HepG2 (cell line): ENCODE measurements around the gene CTIF. TPM values are rescaled to one million over a fixed set of nuclear protein-coding genes. Genes with fewer than 3 reads are reported as not detected.

Experiments used
- ATAC-seq: fragments of 200-7000 bp; cut with Tn5 transposase; 3 replicates; pipeline ENCODE4 v1.9.1; 2020; ENCODE audit warnings: mild to moderate bottlenecking, moderate library complexity
- BruUV-seq: library from RNA; stranded (reverse); fragments of 400-500 nt; replicated peaks from 2 replicates; lab custom pipeline; 2021; lab: Mats Ljungman, UMichigan
- CTCF ChIA-PET: fragments of 300-600 bp; formaldehyde crosslinking; extraction: SDS; loops from one replicate; lab custom pipeline; 2021; ENCODE audit warnings: low total read pairs, inconsistent platforms, low intra/inter-chr PET ratio; lab: Yijun Ruan, JAX
- POLR2A ChIA-PET: fragments of 350-600 bp; sonication (Branson Sonifier 250); formaldehyde crosslinking; loops from one replicate; lab custom pipeline; 2020; ENCODE audit warnings: antibody characterized with exemption, inconsistent platforms; lab: Yijun Ruan, JAX
- DNase-seq: peaks from one replicate; pipeline ENCODE4 v3.0.0-alpha.2; 2015; ENCODE audit warnings: low spot score
- FAIRE-seq: peaks from 3 replicates; lab custom pipeline; 2011; peaks lifted over from hg19 to GRCh38; lab: Jason Lieb, UNC
- H2AFZ ChIP-seq: one replicate; pipeline ENCODE4 v1.6.1; 2011; ENCODE audit warnings: low read length, inconsistent platforms
- H3K27ac ChIP-seq: fragments of 300-600 bp; 3 replicates; pipeline ENCODE4 v1.8.0; 2011; ENCODE audit warnings: mixed run types, mild to moderate bottlenecking, mixed read lengths, low read length, inconsistent platforms; ENCODE audit not compliant: insufficient read depth; ENCODE audit errors: extremely low read length
- H3K27me3 ChIP-seq, 2 experiments: fragments of 200-600 bp in 1 of 2; 2 replicates in 1 of 2; 3 replicates in 1 of 2; pipeline versions ENCODE4 v1.6.0 to v1.8.0; 2011; ENCODE audit warnings: low read length in 2 of 2, mild to moderate bottlenecking in 2 of 2, moderate library complexity in 2 of 2, inconsistent platforms in 1 of 2; ENCODE audit not compliant: insufficient read depth in 2 of 2, control insufficient read depth in 1 of 2
- H3K36me3 ChIP-seq, 2 experiments: fragments of 200-600 bp in 1 of 2; replicated peaks in 1 of 2; 2 replicates in 1 of 2; 3 replicates in 1 of 2; pipeline versions ENCODE4 v1.5.1 to v1.8.0; 2011; ENCODE audit warnings: low read length in 2 of 2, inconsistent platforms in 1 of 2; ENCODE audit not compliant: insufficient read depth in 2 of 2, control insufficient read depth in 1 of 2
- H3K4me1 ChIP-seq: 2 replicates; pipeline ENCODE4 v1.5.1; 2012; ENCODE audit warnings: low read length, inconsistent platforms; ENCODE audit not compliant: insufficient read depth
- H3K4me2 ChIP-seq: 2 replicates; pipeline ENCODE4 v1.6.0; 2011; ENCODE audit warnings: low read depth, low read length, inconsistent platforms
- H3K4me3 ChIP-seq, 3 experiments: fragments of 200-600 bp in 1 of 3; sonication (generic), shearing (Covaris generic) in 1 of 3; replicated peaks in 1 of 3; 2 replicates each; pipeline ENCODE4 v1.5.1; 2011 to 2016; ENCODE audit warnings: low read length in 3 of 3, inconsistent platforms in 2 of 3, low read depth in 2 of 3, mild to moderate bottlenecking in 2 of 3, control low read depth in 1 of 3, mixed read lengths in 1 of 3; ENCODE audit not compliant: insufficient read depth in 1 of 3
- H3K79me2 ChIP-seq: one replicate; pipeline ENCODE4 v1.6.1; 2011; ENCODE audit warnings: low read length, inconsistent platforms; ENCODE audit not compliant: insufficient read depth
- H3K9ac ChIP-seq: 2 replicates; pipeline ENCODE4 v1.6.0; 2011; ENCODE audit warnings: mild to moderate bottlenecking, low read depth, low read length, inconsistent platforms; ENCODE audit not compliant: insufficient read depth
- H3K9me3 ChIP-seq: 2 replicates; pipeline ENCODE4 v1.5.1; 2012; ENCODE audit warnings: mild to moderate bottlenecking, low read length
- H4K20me1 ChIP-seq: 2 replicates; pipeline ENCODE4 v1.6.0; 2011; ENCODE audit warnings: inconsistent platforms, mild to moderate bottlenecking, low read length, moderate library complexity; ENCODE audit not compliant: insufficient read depth
- ATF7-NPFF ChIP-seq: sonication (generic); formaldehyde crosslinking; IDR thresholded peaks from 2 replicates; pipeline ENCODE4 v1.8.1; 2023; ENCODE audit warnings: mild to moderate bottlenecking, low read depth, missing genetic modification reagents, moderate library complexity
- FOSL2 ChIP-seq: sonication (generic); formaldehyde crosslinking; IDR thresholded peaks from 2 replicates; pipeline ENCODE4 v1.4.0; 2020; ENCODE audit warnings: missing genetic modification reagents
- HNRNPK ChIP-seq: fragments of 200-400 bp; formaldehyde crosslinking; IDR thresholded peaks from 2 replicates; pipeline ENCODE4 v1.6.1; 2018; ENCODE audit warnings: low read length, low read depth, moderate library complexity, mild to moderate bottlenecking; ENCODE audit not compliant: poor library complexity, severe bottlenecking
- ISX ChIP-seq: sonication (generic); formaldehyde crosslinking; conservative IDR thresholded peaks from 2 replicates; pipeline ENCODE4 v1.5.0; 2020; ENCODE audit warnings: missing genetic modification reagents
- KDM4B ChIP-seq: sonication (generic); formaldehyde crosslinking; IDR thresholded peaks from 2 replicates; pipeline ENCODE4 v1.4.0; 2020; ENCODE audit warnings: missing genetic modification reagents
- PHF21A ChIP-seq: sonication (generic); formaldehyde crosslinking; IDR thresholded peaks from 2 replicates; pipeline ENCODE4 v1.5.0; 2020; ENCODE audit warnings: mild to moderate bottlenecking, missing genetic modification reagents
- TGIF2 ChIP-seq: IDR thresholded peaks from 2 replicates; pipeline ENCODE4 v1.6.1; 2016; ENCODE audit warnings: control low read depth, missing compliant biosample characterization
- TOE1 ChIP-seq: sonication (generic); formaldehyde crosslinking; IDR thresholded peaks from 2 replicates; pipeline ENCODE4 v1.4.0; 2020; ENCODE audit warnings: mild to moderate bottlenecking, missing genetic modification reagents
- U2AF2 ChIP-seq: fragments of 200-400 bp; formaldehyde crosslinking; IDR thresholded peaks from 2 replicates; pipeline ENCODE4 v1.6.1; 2017; ENCODE audit warnings: low read depth, mild to moderate bottlenecking, low read length
- ZFP1 ChIP-seq: IDR thresholded peaks from 2 replicates; pipeline ENCODE4 v1.6.1; 2016
- ZNF225 ChIP-seq: sonication (generic); formaldehyde crosslinking; IDR thresholded peaks from 2 replicates; pipeline ENCODE4 v1.4.0; 2020; ENCODE audit warnings: mild to moderate bottlenecking, missing genetic modification reagents
- ZNF44 ChIP-seq: sonication (generic); formaldehyde crosslinking; IDR thresholded peaks from 2 replicates; pipeline ENCODE4 v1.5.1; 2020; ENCODE audit warnings: mild to moderate bottlenecking, missing genetic modification reagents
- ZNF615 ChIP-seq: sonication (generic); formaldehyde crosslinking; IDR thresholded peaks from 2 replicates; pipeline ENCODE4 v1.5.0; 2020; ENCODE audit warnings: mild to moderate bottlenecking, missing genetic modification reagents, borderline replicate concordance
- WGBS: methylation state at CpG from one replicate; pipeline ENCODE4 v1.1.6; 2017; ENCODE audit warnings: low lambda C conversion rate; 5-methylcytosine and 5-hydroxymethylcytosine counted together
- in situ Hi-C: cut with HindIII; loops from 2 replicates; pipeline ENCODE4 v1.10.0; 2017; ENCODE audit warnings: low pct_unique_long_range_greater_than_20kb; ENCODE audit not compliant: extremely low pct_ligation_motif_present
- intact Hi-C: fragments of 100-400 bp; cut with micrococcal nuclease; formaldehyde crosslinking; loops from one replicate; pipeline ENCODE4 v1.10.0; 2022; ENCODE audit not compliant: unreplicated experiment
- polyA plus RNA-seq, 8 experiments: library from polyadenylated mRNA; depleted of rRNA in 3 of 8; stranded (reverse) in 7 of 8; unstranded in 1 of 8; fragments of >200 nt; fragmentation: Illumina TruSeq in 4 of 8; extraction: Trizol in 4 of 8; gene quantifications; 2 replicates each; pipeline versions ENCODE4 v1.2.1 to v1.2.3, GENCODE V29; 2011 to 2016; ENCODE audit warnings: low read depth in 4 of 8, missing spikeins in 1 of 8, mixed read lengths in 1 of 8; ENCODE audit not compliant: insufficient read depth in 1 of 8
- total RNA-seq, 5 experiments: library from RNA; depleted of rRNA; stranded (reverse); fragments of >200 nt; fragmentation: Illumina TruSeq; extraction: Trizol; gene quantifications; 2 replicates each; pipeline ENCODE4 v1.2.3, GENCODE V29; 2016; ENCODE audit warnings: low read depth in 1 of 5
- TF ChIP-seq, protein P1 (sequence below): sonication (generic); formaldehyde crosslinking; IDR thresholded peaks from one replicate; pipeline ENCODE4 v1.5.1; 2020; ENCODE audit warnings: mild to moderate bottlenecking, missing genetic modification reagents; ENCODE audit errors: not compliant biosample characterization
- TF ChIP-seq, protein P2 (sequence below): sonication (generic); formaldehyde crosslinking; IDR thresholded peaks from 2 replicates; pipeline ENCODE4 v1.5.1; 2020; ENCODE audit warnings: missing genetic modification reagents, mild to moderate bottlenecking, borderline replicate concordance

CTIF gene
- total and polyA plus RNA-seq, 2 of the 13 experiments (the other 11 are each of a cell fraction or from before 2014, with no cell fraction given): 18.2 to 28.0 TPM

DNA sequence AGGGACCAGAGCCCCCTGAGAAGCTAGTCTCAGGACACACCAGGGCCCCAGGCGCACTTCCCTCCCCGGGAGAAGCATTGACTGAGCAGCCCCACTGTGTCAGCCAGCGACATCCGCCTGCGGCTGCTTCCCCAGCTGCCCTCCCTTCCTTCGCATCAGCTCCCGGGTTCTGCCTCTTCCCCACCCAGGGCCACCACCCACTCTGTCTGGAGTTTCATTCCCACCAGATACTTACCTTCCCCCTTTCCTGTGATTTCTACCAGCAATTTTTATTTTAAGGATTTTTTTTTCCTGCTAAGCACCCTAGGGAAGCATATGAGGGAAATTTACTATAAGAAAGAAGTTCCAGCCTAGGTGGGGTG lies 312.7 kb downstream of the CTIF start (continued):
- no peak for TF ChIP-seq FOSL2

DNA sequence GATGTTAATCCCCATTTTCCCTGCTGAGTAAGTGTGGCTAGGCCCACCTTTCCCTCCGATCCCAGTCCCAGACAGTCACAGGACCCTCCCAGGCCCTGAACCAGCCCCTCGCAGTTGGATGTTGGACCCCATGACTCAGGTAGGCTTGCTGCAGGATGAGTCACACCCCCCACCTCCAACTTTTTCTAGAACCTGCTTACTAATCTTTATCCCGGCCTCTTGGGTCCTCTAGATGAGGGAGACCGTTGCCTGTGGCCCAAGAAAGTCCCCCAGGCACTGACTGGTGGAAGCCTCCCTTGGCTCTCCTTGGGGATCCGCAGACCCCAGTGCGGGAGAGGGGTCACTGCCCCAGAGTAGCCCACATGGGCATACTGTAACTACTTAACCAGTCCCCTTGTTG lies 313.5 kb downstream of the CTIF start:
- 94% methylated on average over 6 of the region's 6 CpGs for WGBS
- DNase-seq (no peak), FAIRE-seq (no peak), ATAC-seq (no peak)
- no peaks in the 10 kb centered on the region for H3K4me1 ChIP-seq
- ChIA-PET CTCF (no interaction called here), POLR2A (no interaction called here)
- no peaks in the 10 kb centered on the region for H3K27me3 ChIP-seq
- no peaks in the 10 kb centered on the region for H3K9me3 ChIP-seq
- no peak overlapping the region for H3K27ac ChIP-seq
- H3K9ac ChIP-seq: no peak overlapping the region
- in situ Hi-C loops (no loop called here), intact Hi-C loops (no loop called here)
- peaks cover 4 to 20% of the 10 kb centered on the region in 2 experiments; a peak in 3 of 5 replicates for H3K36me3 ChIP-seq
- H2AFZ ChIP-seq: no peak overlapping the region
- H3K4me2 ChIP-seq: no peak overlapping the region
- no TSS peak for BruUV-seq
- H4K20me1 ChIP-seq: no peaks in the 10 kb centered on the region
- no peak overlapping the region for H3K4me3 ChIP-seq
- H3K79me2 ChIP-seq: no peaks in the 10 kb centered on the region
- TF ChIP-seq ISX (CRISPR knock-in tag): no peak
- TF ChIP-seq ZNF44 (CRISPR knock-in tag): no peak
- no peak for TF ChIP-seq U2AF2
- TF ChIP-seq ATF7-NPFF (CRISPR knock-in tag): no peak
- TF ChIP-seq, protein P1, sequence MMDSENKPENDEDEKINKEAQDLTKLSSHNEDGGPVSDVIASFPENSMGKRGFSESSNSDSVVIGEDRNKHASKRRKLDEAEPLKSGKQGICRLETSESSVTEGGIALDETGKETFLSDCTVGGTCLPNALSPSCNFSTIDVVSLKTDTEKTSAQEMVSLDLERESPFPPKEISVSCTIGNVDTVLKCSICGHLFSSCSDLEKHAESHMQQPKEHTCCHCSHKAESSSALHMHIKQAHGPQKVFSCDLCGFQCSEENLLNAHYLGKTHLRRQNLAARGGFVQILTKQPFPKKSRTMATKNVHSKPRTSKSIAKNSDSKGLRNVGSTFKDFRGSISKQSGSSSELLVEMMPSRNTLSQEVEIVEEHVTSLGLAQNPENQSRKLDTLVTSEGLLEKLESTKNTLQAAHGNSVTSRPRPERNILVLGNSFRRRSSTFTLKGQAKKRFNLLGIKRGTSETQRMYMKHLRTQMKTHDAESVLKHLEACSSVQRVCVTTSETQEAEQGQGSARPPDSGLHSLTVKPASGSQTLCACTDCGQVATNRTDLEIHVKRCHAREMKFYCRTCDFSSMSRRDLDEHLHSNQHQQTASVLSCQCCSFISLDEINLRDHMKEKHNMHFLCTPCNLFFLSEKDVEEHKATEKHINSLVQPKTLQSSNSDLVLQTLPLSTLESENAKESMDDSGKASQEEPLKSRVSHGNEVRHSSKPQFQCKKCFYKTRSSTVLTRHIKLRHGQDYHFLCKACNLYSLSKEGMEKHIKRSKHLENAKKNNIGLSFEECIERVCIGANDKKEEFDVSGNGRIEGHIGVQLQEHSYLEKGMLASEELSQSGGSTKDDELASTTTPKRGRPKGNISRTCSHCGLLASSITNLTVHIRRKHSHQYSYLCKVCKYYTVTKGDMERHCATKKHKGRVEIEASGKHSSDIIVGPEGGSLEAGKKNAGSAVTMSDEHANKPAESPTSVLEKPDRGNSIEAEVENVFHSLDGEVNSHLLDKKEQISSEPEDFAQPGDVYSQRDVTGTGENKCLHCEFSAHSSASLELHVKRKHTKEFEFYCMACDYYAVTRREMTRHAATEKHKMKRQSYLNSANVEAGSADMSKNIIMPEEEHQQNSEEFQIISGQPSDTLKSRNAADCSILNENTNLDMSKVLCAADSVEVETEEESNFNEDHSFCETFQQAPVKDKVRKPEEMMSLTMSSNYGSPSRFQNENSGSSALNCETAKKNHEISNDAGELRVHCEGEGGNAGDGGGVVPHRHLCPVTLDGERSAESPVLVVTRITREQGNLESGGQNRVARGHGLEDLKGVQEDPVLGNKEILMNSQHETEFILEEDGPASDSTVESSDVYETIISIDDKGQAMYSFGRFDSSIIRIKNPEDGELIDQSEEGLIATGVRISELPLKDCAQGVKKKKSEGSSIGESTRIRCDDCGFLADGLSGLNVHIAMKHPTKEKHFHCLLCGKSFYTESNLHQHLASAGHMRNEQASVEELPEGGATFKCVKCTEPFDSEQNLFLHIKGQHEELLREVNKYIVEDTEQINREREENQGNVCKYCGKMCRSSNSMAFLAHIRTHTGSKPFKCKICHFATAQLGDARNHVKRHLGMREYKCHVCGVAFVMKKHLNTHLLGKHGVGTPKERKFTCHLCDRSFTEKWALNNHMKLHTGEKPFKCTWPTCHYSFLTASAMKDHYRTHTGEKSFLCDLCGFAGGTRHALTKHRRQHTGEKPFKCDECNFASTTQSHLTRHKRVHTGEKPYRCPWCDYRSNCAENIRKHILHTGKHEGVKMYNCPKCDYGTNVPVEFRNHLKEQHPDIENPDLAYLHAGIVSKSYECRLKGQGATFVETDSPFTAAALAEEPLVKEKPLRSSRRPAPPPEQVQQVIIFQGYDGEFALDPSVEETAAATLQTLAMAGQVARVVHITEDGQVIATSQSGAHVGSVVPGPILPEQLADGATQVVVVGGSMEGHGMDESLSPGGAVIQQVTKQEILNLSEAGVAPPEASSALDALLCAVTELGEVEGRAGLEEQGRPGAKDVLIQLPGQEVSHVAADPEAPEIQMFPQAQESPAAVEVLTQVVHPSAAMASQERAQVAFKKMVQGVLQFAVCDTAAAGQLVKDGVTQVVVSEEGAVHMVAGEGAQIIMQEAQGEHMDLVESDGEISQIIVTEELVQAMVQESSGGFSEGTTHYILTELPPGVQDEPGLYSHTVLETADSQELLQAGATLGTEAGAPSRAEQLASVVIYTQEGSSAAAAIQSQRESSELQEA (CRISPR knock-in tag): no peak
- no peak for TF ChIP-seq ZNF225 (CRISPR knock-in tag)
- no peak for TF ChIP-seq KDM4B
- TF ChIP-seq, protein P2, sequence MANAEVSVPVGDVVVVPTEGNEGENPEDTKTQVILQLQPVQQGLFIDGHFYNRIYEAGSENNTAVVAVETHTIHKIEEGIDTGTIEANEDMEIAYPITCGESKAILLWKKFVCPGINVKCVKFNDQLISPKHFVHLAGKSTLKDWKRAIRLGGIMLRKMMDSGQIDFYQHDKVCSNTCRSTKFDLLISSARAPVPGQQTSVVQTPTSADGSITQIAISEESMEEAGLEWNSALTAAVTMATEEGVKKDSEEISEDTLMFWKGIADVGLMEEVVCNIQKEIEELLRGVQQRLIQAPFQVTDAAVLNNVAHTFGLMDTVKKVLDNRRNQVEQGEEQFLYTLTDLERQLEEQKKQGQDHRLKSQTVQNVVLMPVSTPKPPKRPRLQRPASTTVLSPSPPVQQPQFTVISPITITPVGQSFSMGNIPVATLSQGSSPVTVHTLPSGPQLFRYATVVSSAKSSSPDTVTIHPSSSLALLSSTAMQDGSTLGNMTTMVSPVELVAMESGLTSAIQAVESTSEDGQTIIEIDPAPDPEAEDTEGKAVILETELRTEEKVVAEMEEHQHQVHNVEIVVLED (CRISPR knock-in tag): no peak
- TF ChIP-seq HNRNPK: no peak
- TF ChIP-seq PHF21A: no peak
- TF ChIP-seq TOE1 (CRISPR knock-in tag): no peak
- no peak for TF ChIP-seq ZFP1 (CRISPR knock-in tag)
- TF ChIP-seq TGIF2 (CRISPR knock-in tag): no peak
- TF ChIP-seq ZNF615: no peak
